ENCODE data around the gene TRRAP. TPM values are rescaled to one million over a fixed set of nuclear protein-coding genes. Genes with fewer than 3 reads are reported as not detected.

Gene TRRAP
- total and polyA plus RNA-seq, 2 experiments from 2014 or later, result 14.9 to 58.7 TPM

GRCh38 chr7:98880485-98880884 is 2.2 kb downstream of the TRRAP start:
- peaks cover 3% of the 10 kb centered on the region for H3K4me1 ChIP-seq (ENCODE audit: insufficient read depth)
- no peaks in the 10 kb centered on the region for H3K9me2 ChIP-seq (ENCODE audit: insufficient read depth)
- Mint-ChIP-seq H3K4me3 (peak overlapping the region; percentile 89), H3K27me3 (ENCODE audit: insufficient read depth, low read depth, poor library complexity) (peaks cover 5% of the 10 kb centered on the region), H3K4me1 (peaks cover 11% of the 10 kb centered on the region; the same call in 2 of the 3 replicates), H3K9me3 (no peaks in the 10 kb centered on the region), H3K36me3 (ENCODE audit: low read depth) (peaks cover 41% of the 10 kb centered on the region), H3K27ac (no peak overlapping the region)
- peaks cover 15% of the 10 kb centered on the region for H4K20me1 ChIP-seq (replicated peaks; ENCODE audit: insufficient read depth)
- H3K27ac ChIP-seq (ENCODE audit: low read depth), result no peak overlapping the region
- H2AFZ ChIP-seq, result no peak overlapping the region
- H3K4me3 ChIP-seq, result no peak overlapping the region
- DNase-seq (ENCODE audit: low spot score) (no peak), ATAC-seq (no peak)
- peaks cover 31% of the 10 kb centered on the region for H3K79me2 ChIP-seq (replicated peaks; ENCODE audit: insufficient read depth)
- H3K4me2 ChIP-seq, result no peak overlapping the region
- no peaks in the 10 kb centered on the region for H3K27me3 ChIP-seq (ENCODE audit: insufficient read depth)
- peaks cover 19% of the 10 kb centered on the region for H3K36me3 ChIP-seq (ENCODE audit: insufficient read depth)
- no peaks in the 10 kb centered on the region for H3F3A ChIP-seq (replicated peaks; ENCODE audit: low read depth)
- TF ChIP-seq NANOG (IDR thresholded peaks at IDR 0.05; ENCODE audit: borderline replicate concordance) (no peak), ZNF462 (CRISPR knock-in tag; IDR thresholded peaks at IDR 0.05) (no peak)

GRCh38 chr7:98881561-98882315 is 3.4 kb downstream of the TRRAP start:
- peaks cover 5% of the 10 kb centered on the region for H3K27me3 Mint-ChIP-seq (ENCODE audit: insufficient read depth, low read depth, poor library complexity)
- no peak for DNase-seq (ENCODE audit: low spot score)
- Histone ChIP-seq H3K79me2 (replicated peaks; ENCODE audit: insufficient read depth) (peaks cover 38% of the 10 kb centered on the region), H3K36me3 (ENCODE audit: insufficient read depth) (peaks cover 19% of the 10 kb centered on the region), H3K4me3 (no peak overlapping the region), H2AFZ (no peak overlapping the region), H3K9me2 (ENCODE audit: insufficient read depth) (no peaks in the 10 kb centered on the region), H3K4me2 (no peak overlapping the region), H4K20me1 (replicated peaks; ENCODE audit: insufficient read depth) (peaks cover 15% of the 10 kb centered on the region), H3K4me1 (ENCODE audit: insufficient read depth) (peaks cover 3% of the 10 kb centered on the region), H3F3A (replicated peaks; ENCODE audit: low read depth) (no peaks in the 10 kb centered on the region), H3K27me3 (ENCODE audit: insufficient read depth) (no peaks in the 10 kb centered on the region), H3K27ac (ENCODE audit: low read depth) (no peak overlapping the region)
- no peak for ATAC-seq
- H3K9me3 Mint-ChIP-seq, result no peaks in the 10 kb centered on the region
- H3K4me1 Mint-ChIP-seq, result peaks cover 11% of the 10 kb centered on the region; the same call in 2 of the 3 replicates
- H3K27ac Mint-ChIP-seq, result no peak overlapping the region
- H3K36me3 Mint-ChIP-seq (ENCODE audit: low read depth), result peaks cover 48% of the 10 kb centered on the region
- H3K4me3 Mint-ChIP-seq, result no peak overlapping the region
- TF ChIP-seq ZNF114 (CRISPR knock-in tag; IDR thresholded peaks at IDR 0.05), result no peak
- TF ChIP-seq POLR2AphosphoS5 (IDR thresholded peaks at IDR 0.05; ENCODE audit: low read depth), result no peak
- TF ChIP-seq, protein P1, sequence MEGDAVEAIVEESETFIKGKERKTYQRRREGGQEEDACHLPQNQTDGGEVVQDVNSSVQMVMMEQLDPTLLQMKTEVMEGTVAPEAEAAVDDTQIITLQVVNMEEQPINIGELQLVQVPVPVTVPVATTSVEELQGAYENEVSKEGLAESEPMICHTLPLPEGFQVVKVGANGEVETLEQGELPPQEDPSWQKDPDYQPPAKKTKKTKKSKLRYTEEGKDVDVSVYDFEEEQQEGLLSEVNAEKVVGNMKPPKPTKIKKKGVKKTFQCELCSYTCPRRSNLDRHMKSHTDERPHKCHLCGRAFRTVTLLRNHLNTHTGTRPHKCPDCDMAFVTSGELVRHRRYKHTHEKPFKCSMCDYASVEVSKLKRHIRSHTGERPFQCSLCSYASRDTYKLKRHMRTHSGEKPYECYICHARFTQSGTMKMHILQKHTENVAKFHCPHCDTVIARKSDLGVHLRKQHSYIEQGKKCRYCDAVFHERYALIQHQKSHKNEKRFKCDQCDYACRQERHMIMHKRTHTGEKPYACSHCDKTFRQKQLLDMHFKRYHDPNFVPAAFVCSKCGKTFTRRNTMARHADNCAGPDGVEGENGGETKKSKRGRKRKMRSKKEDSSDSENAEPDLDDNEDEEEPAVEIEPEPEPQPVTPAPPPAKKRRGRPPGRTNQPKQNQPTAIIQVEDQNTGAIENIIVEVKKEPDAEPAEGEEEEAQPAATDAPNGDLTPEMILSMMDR (conservative IDR thresholded peaks at IDR 0.05; ENCODE audit: low read depth in 2 of 2), result no peak
- no peak for TF ChIP-seq EZH2 (IDR thresholded peaks at IDR 0.05; ENCODE audit: low read depth, unreplicated experiment)
- no peak for TF ChIP-seq ZNF331 (CRISPR knock-in tag; IDR thresholded peaks at IDR 0.05; ENCODE audit: low read depth)
- no peak for TF ChIP-seq REST (IDR thresholded peaks at IDR 0.05; ENCODE audit: unreplicated experiment)
- no peak for TF ChIP-seq JUNB (IDR thresholded peaks at IDR 0.05; ENCODE audit: unreplicated experiment)
- TF ChIP-seq EZH2phosphoT487 (IDR thresholded peaks at IDR 0.05; ENCODE audit: unreplicated experiment), result no peak

Data from GM23338 (cell line).